Measurements from ENCODE around the gene LRP1B.

The LRP1B gene

GRCh38 chr2:141698500-141698899 is 432.3 kb downstream of the LRP1B start:
- TF ChIP-seq ZFP3 (CRISPR knock-in tag; IDR thresholded peaks at IDR 0.05) (no peak), PPARA (CRISPR knock-in tag; IDR thresholded peaks at IDR 0.05; ENCODE audit: borderline replicate concordance) (no peak), RARB (CRISPR knock-in tag; IDR thresholded peaks at IDR 0.05) (no peak), CSDC2 (CRISPR knock-in tag; IDR thresholded peaks at IDR 0.05) (no peak), ISL1 (CRISPR knock-in tag; IDR thresholded peaks at IDR 0.05) (no peak)
- no peak for ATAC-seq

- ATAC-seq = no peak
- no peak for TF ChIP-seq ZNF70 (CRISPR knock-in tag; IDR thresholded peaks at IDR 0.05)
- TF ChIP-seq ZFP3 (CRISPR knock-in tag; IDR thresholded peaks at IDR 0.05) = no peak
- TF ChIP-seq TSHZ2 (CRISPR knock-in tag; IDR thresholded peaks at IDR 0.05) = no peak
- no peak for TF ChIP-seq SNAI2 (CRISPR knock-in tag; IDR thresholded peaks at IDR 0.05)
- no peak for TF ChIP-seq CREB5 (CRISPR knock-in tag; IDR thresholded peaks at IDR 0.05; ENCODE audit: low read depth)
- no peak for TF ChIP-seq RARB (CRISPR knock-in tag; IDR thresholded peaks at IDR 0.05)
- TF ChIP-seq PPARA (CRISPR knock-in tag; IDR thresholded peaks at IDR 0.05; ENCODE audit: borderline replicate concordance) = no peak
- no peak for TF ChIP-seq TCF4 (CRISPR knock-in tag; IDR thresholded peaks at IDR 0.05; ENCODE audit: borderline replicate concordance)
- no peak for TF ChIP-seq GLIS3 (CRISPR knock-in tag; IDR thresholded peaks at IDR 0.05)
- TF ChIP-seq ZC3H10 (CRISPR knock-in tag; IDR thresholded peaks at IDR 0.05) = no peak
- TF ChIP-seq CSDC2 (CRISPR knock-in tag; IDR thresholded peaks at IDR 0.05) = no peak
Measured at GRCh38 chr2:141697035-141697434, 433.8 kb downstream of the LRP1B start.

GRCh38 chr2:141694180-141694579 is 436.6 kb downstream of the LRP1B start:
- no peak for TF ChIP-seq ZNF8 (CRISPR knock-in tag; IDR thresholded peaks at IDR 0.05)
- no peak for TF ChIP-seq ZC3H10 (CRISPR knock-in tag; IDR thresholded peaks at IDR 0.05)
- TF ChIP-seq POU6F1 (CRISPR knock-in tag; IDR thresholded peaks at IDR 0.05; ENCODE audit: borderline replicate concordance, low read depth) = no peak
- no peak for TF ChIP-seq ESRRG (CRISPR knock-in tag; IDR thresholded peaks at IDR 0.05)
- no peak for TF ChIP-seq RARB (CRISPR knock-in tag; IDR thresholded peaks at IDR 0.05)
- TF ChIP-seq ARNTL (CRISPR knock-in tag; IDR thresholded peaks at IDR 0.05; ENCODE audit: borderline replicate concordance, low read depth) = no peak
- no peak for TF ChIP-seq TSHZ2 (CRISPR knock-in tag; IDR thresholded peaks at IDR 0.05)
- no peak for TF ChIP-seq TCF4 (CRISPR knock-in tag; IDR thresholded peaks at IDR 0.05; ENCODE audit: borderline replicate concordance)
- no peak for TF ChIP-seq PATZ1 (CRISPR knock-in tag; IDR thresholded peaks at IDR 0.05; ENCODE audit: borderline replicate concordance)
- TF ChIP-seq OSR1 (CRISPR knock-in tag; IDR thresholded peaks at IDR 0.05) = no peak
- TF ChIP-seq CREB5 (CRISPR knock-in tag; IDR thresholded peaks at IDR 0.05; ENCODE audit: low read depth) = no peak
- TF ChIP-seq PPARA (CRISPR knock-in tag; IDR thresholded peaks at IDR 0.05; ENCODE audit: borderline replicate concordance) = no peak
- no peak for ATAC-seq

All from SK-N-SH treated with all-trans-retinoic acid at 6 μM for 48 hours (cell line).